ENCODE measurements around the gene ZSWIM4. TPM values are rescaled to one million over a fixed set of nuclear protein-coding genes. Genes with fewer than 3 reads are reported as not detected.

Gene ZSWIM4
- total RNA-seq, 2 donors from 2014 or later, result 9.7 to 14.2 TPM

DNA sequence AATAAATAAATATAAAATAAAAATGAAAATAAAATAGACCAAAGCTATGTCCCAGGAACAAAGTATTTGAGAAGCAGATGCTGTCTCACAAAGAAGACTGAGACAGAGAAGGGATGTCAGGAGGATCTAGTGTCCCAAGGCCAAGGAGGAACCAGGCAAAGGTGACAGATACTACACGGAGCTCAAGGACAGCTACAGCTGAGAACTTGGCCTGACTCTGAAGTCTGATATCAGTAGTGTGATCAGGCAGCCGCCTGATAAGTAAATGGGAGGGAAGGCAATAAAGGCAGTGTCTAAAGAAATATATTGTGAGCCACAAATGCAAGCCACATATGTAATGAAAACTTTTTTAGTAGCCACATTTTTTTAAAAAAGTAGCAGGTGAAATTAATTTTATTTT lies 61.3 kb downstream of the ZSWIM4 start:
- H3K36me3 ChIP-seq, result no peaks in the 10 kb centered on the region
- H3K27me3 ChIP-seq (replicated peaks; ENCODE audit: insufficient read depth), result no peaks in the 10 kb centered on the region
- no peak for DNase-seq (ENCODE audit: low spot score)
- intact Hi-C loops (cut with DNase I), result no loop called here
- H3K4me3 ChIP-seq, result no peak overlapping the region
- WGBS, result 49% methylated on average over 2 of the region's 2 CpGs
- TF ChIP-seq POLR2AphosphoS5 (IDR thresholded peaks at IDR 0.05) (no peak), POLR2A (IDR thresholded peaks at IDR 0.05) (no peak)
- TF ChIP-seq, protein P1, sequence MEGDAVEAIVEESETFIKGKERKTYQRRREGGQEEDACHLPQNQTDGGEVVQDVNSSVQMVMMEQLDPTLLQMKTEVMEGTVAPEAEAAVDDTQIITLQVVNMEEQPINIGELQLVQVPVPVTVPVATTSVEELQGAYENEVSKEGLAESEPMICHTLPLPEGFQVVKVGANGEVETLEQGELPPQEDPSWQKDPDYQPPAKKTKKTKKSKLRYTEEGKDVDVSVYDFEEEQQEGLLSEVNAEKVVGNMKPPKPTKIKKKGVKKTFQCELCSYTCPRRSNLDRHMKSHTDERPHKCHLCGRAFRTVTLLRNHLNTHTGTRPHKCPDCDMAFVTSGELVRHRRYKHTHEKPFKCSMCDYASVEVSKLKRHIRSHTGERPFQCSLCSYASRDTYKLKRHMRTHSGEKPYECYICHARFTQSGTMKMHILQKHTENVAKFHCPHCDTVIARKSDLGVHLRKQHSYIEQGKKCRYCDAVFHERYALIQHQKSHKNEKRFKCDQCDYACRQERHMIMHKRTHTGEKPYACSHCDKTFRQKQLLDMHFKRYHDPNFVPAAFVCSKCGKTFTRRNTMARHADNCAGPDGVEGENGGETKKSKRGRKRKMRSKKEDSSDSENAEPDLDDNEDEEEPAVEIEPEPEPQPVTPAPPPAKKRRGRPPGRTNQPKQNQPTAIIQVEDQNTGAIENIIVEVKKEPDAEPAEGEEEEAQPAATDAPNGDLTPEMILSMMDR (IDR thresholded peaks at IDR 0.05), result no peak
- H3K4me1 ChIP-seq (replicated peaks), result peaks cover under 1% of the 10 kb centered on the region
- no peak overlapping the region for H3K27ac ChIP-seq
- no peaks in the 10 kb centered on the region for H3K9me3 ChIP-seq

DNA sequence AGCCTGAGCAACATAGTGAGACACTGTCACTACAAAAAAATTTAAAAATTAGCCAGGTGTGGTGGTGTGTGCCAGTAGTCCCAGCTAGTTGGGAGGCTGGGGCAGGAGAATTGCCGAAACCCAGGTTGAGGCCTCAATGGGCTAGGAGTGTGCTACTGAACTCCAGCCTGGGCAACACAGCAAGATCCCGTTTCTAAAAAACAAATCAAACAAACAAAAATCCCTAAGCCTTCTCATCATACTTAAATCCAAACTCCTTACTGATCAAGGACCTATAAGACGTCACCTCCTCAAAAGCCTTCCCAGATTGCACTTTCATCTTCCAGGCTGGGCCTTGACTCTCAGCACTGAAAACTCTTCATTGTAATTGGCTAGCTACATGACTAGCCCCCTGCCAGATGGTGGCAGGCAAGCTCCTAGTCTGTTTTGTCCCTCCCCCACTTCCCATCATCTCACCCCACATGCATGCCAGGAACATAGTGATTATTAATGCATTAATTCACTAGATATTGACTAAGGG lies 64.2 kb downstream of the ZSWIM4 start:
- no peak overlapping the region for H3K27ac ChIP-seq
- H3K27me3 ChIP-seq (replicated peaks; ENCODE audit: insufficient read depth), result no peaks in the 10 kb centered on the region
- H3K36me3 ChIP-seq, result no peaks in the 10 kb centered on the region
- TF ChIP-seq, protein P1 (IDR thresholded peaks at IDR 0.05), result no peak
- TF ChIP-seq POLR2AphosphoS5 (IDR thresholded peaks at IDR 0.05), result no peak
- no peak for TF ChIP-seq POLR2A (IDR thresholded peaks at IDR 0.05)
- H3K9me3 ChIP-seq, result no peaks in the 10 kb centered on the region
- H3K4me1 ChIP-seq (replicated peaks), result peaks cover 5% of the 10 kb centered on the region
- no peak overlapping the region for H3K4me3 ChIP-seq
- intact Hi-C loops (cut with DNase I), result no loop called here
- 96% methylated on average over 3 of the region's 3 CpGs for WGBS
- DNase-seq (ENCODE audit: low spot score), result no peak

DNA sequence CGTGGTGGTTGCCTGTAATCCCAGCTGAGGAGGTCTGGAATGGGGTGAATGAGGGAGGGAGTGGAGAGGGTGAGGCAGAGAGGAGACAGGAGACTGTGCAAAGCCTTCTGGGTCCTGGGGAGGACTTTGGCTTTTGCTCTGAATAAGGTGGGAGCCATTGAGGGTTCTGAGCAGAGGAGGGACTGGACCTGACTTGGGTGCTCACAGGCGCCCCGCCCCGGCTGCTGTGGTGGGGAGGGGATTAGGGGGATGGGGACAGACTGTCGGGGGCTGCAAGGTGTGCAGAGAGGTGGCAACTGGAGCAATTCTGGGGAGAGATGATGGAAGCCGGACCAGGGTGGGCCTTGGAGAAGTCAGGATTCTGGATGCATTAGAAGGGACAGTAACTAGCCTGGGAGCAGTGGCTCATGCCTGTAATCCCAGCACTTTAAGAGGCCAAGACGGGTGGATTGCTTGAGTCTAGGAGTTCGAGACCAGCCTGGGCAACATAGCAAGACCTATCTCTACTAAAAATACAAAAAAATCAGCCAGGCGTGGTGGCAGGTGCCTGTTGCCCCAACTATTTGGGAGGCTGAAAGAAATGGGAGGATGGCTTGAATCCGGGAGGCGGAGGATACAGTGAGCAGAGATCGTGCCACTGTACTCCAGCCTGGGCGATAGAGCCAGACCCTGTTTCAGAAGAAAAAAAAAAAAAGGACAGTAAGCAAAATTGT lies 65.6 kb downstream of the ZSWIM4 start:
- H3K4me3 ChIP-seq, result no peak overlapping the region

DNA sequence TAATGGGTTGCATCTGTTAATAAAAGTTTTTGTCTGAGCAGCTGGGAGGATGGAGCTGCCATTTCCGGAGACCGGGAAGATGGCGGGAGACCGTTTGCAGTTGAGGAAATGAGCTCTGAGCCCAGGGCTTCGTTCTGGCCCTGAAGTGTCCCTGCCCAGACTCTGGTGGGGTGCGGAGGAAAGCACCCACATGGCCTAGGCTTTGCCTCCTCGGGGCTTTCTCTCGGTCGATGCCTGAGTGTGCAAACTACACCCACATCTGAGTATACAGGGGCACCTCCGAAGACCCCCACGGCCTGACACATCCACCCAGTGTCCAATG lies 66.1 kb downstream of the ZSWIM4 start:
- Histone ChIP-seq H3K27ac (peak overlapping the region; percentile 82 to 85), H3K9me3 (no peaks in the 10 kb centered on the region)

More for the DNA sequence above, 65.6 kb downstream of the ZSWIM4 start:
- intact Hi-C loops (cut with DNase I), result loop anchor here (10.0 kb wide), 2 partner anchors 256 to 706 kb away; partner anchors contain the start of genes IER2 and STX10
- Histone ChIP-seq H3K27me3 (replicated peaks; ENCODE audit: insufficient read depth) (no peaks in the 10 kb centered on the region), H3K9me3 (no peaks in the 10 kb centered on the region), H3K36me3 (no peaks in the 10 kb centered on the region), H3K4me1 (replicated peaks) (peaks cover 5% of the 10 kb centered on the region), H3K27ac (peak overlapping the region; percentile 82 to 85)
- DNase-seq (ENCODE audit: low spot score), result no peak
- WGBS, result 85% methylated on average over 13 of the region's 13 CpGs
- TF ChIP-seq POLR2AphosphoS5 (IDR thresholded peaks at IDR 0.05) (no peak), POLR2A (IDR thresholded peaks at IDR 0.05) (no peak)
- TF ChIP-seq, protein P1 (IDR thresholded peaks at IDR 0.05), result no peak

More for the DNA sequence above, 66.1 kb downstream of the ZSWIM4 start:
- no peaks in the 10 kb centered on the region for H3K36me3 ChIP-seq
- H3K27me3 ChIP-seq (replicated peaks; ENCODE audit: insufficient read depth), result no peaks in the 10 kb centered on the region
- H3K4me1 ChIP-seq (replicated peaks), result peaks cover 7% of the 10 kb centered on the region
- TF ChIP-seq POLR2A (IDR thresholded peaks at IDR 0.05) (no peak), POLR2AphosphoS5 (IDR thresholded peaks at IDR 0.05) (no peak)
- TF ChIP-seq, protein P1 (IDR thresholded peaks at IDR 0.05), result no peak
- 36% methylated on average over 11 of the region's 11 CpGs for WGBS
- intact Hi-C loops (cut with DNase I), result loop anchor here (10.0 kb wide), 2 partner anchors 257 to 707 kb away; partner anchors contain the start of genes IER2 and STX10
- no peak for DNase-seq (ENCODE audit: low spot score)
- H3K4me3 ChIP-seq, result peak overlapping the region; percentile 22 to 31

Measured in prostate gland (tissue), 2 donors.